Body of pancreas (tissue), 4 donors: ENCODE data around the gene C14orf119. TPM values are rescaled to one million over a fixed set of nuclear protein-coding genes. Genes with fewer than 3 reads are reported as not detected.

Experiments used
- ATAC-seq: fragments of 150-250 bp; one replicate; pipeline ENCODE4 v1.9.1; 2016
- DNase-seq, 4 donors: peaks; one replicate each; pipeline ENCODE4 v3.0.0-alpha.2; 2019
- H3K27ac ChIP-seq, 4 donors: fragments of 200-600 bp; sonication (generic); 1 replicate in 3 of 4; 2 replicates in 1 of 4; pipeline versions ENCODE4 v1.5.1 to v1.6.1; 2016 to 2019; ENCODE audit warnings: mild to moderate bottlenecking in 1 of 4, mixed read lengths in 1 of 4, moderate library complexity in 1 of 4
- H3K27me3 ChIP-seq, 2 donors: fragments of 200-600 bp; sonication (generic); one replicate each; pipeline ENCODE4 v1.6.0; 2016; ENCODE audit warnings: mild to moderate bottlenecking in 1 of 2
- H3K36me3 ChIP-seq, 2 donors: fragments of 200-600 bp; sonication (generic); replicated peaks in 1 of 2; 2 replicates each; pipeline ENCODE4 v1.5.1; 2016; ENCODE audit warnings: low read depth in 2 of 2; ENCODE audit not compliant: insufficient read depth in 1 of 2
- H3K4me1 ChIP-seq: fragments of 200-600 bp; sonication (generic); one replicate; pipeline ENCODE4 v1.6.0; 2016
- H3K4me3 ChIP-seq, 2 donors: fragments of 200-600 bp; sonication (generic); 1 replicate in 1 of 2; 2 replicates in 1 of 2; pipeline ENCODE4 v1.5.1; 2016 to 2019
- H3K9me3 ChIP-seq, 3 donors: fragments of 200-600 bp; sonication (generic); 1 replicate in 2 of 3; 2 replicates in 1 of 3; pipeline ENCODE4 v1.5.1; 2016
- CTCF ChIP-seq, 7 experiments: fragments of 450-650 bp in 4 of 7; fragments of 200-600 bp in 3 of 7; sonication (generic) in 3 of 7; IDR thresholded peaks; one replicate each; pipeline ENCODE4 v1.5.1; 2016 to 2019; ENCODE audit warnings: antibody characterized with exemption in 7 of 7
- POLR2A ChIP-seq, 3 donors: fragments of 450-650 bp; IDR thresholded peaks; one replicate each; pipeline ENCODE4 v1.6.1; 2016; ENCODE audit warnings: antibody characterized with exemption in 3 of 3, mild to moderate bottlenecking in 2 of 3
- WGBS, 2 donors: methylation state at CpG; one replicate each; pipeline ENCODE4 v1.1.5; 2017; 5-methylcytosine and 5-hydroxymethylcytosine counted together
- intact Hi-C: fragments of 100-400 bp; cut with DNase I; formaldehyde crosslinking; loops from one replicate; pipeline ENCODE4 v1.15.1; 2023
- total RNA-seq, 2 donors: library from RNA; depleted of rRNA; stranded (reverse); fragments of >200 nt; gene quantifications; one replicate each; pipeline ENCODE4 v1.1.0, GENCODE V29; 2016

C14orf119 gene
- total RNA-seq, 2 donors from 2014 or later: 3.6 to 7.0 TPM

- ATAC-seq: no peak
- 79 to 90% methylated on average over 6 of the region's 6 CpGs for WGBS, 2 donors
- Histone ChIP-seq H3K27me3 (no peaks in the 10 kb centered on the region), H3K9me3 (no peaks in the 10 kb centered on the region), H3K4me1 (peaks cover 7% of the 10 kb centered on the region), H3K27ac (no peak overlapping the region), H3K4me3 (no peak overlapping the region), H3K36me3 (no peaks in the 10 kb centered on the region)
- TF ChIP-seq POLR2A (IDR thresholded peaks at IDR 0.05) (no peak), CTCF (IDR thresholded peaks at IDR 0.05) (no peak)
- intact Hi-C loops: no loop called here
- no peak for DNase-seq
Observed at GRCh38 chr14:23137813-23138535, 42.7 kb downstream of the C14orf119 start.

- WGBS, 2 donors: 83 to 97% methylated on average over 2 of the region's 2 CpGs
- Histone ChIP-seq H3K27ac (no peak overlapping the region), H3K36me3 (no peaks in the 10 kb centered on the region)
Observed at GRCh38 chr14:23139874-23140273, 44.6 kb downstream of the C14orf119 start.

GRCh38 chr14:23140371-23140770, 45.1 kb downstream of the C14orf119 start:
- no peaks in the 10 kb centered on the region for H3K9me3 ChIP-seq
- H3K4me3 ChIP-seq: no peak overlapping the region
- intact Hi-C loops: no loop called here
- TF ChIP-seq CTCF (IDR thresholded peaks at IDR 0.05): no peak
- no peak for TF ChIP-seq POLR2A (IDR thresholded peaks at IDR 0.05)
- 93 to 96% methylated on average over 6 of the region's 6 CpGs for WGBS, 2 donors
- no peaks in the 10 kb centered on the region for H3K36me3 ChIP-seq
- H3K4me1 ChIP-seq: peaks cover 7% of the 10 kb centered on the region
- no peak for DNase-seq
- no peak overlapping the region for H3K27ac ChIP-seq
- no peaks in the 10 kb centered on the region for H3K27me3 ChIP-seq
- ATAC-seq: no peak

More at GRCh38 chr14:23139874-23140273, 44.6 kb downstream of the C14orf119 start:
- intact Hi-C loops: no loop called here
- Histone ChIP-seq H3K4me1 (peaks cover 7% of the 10 kb centered on the region), H3K27me3 (no peaks in the 10 kb centered on the region), H3K9me3 (no peaks in the 10 kb centered on the region), H3K4me3 (no peak overlapping the region)
- DNase-seq (no peak), ATAC-seq (no peak)
- TF ChIP-seq CTCF (IDR thresholded peaks at IDR 0.05) (no peak), POLR2A (IDR thresholded peaks at IDR 0.05) (no peak)

GRCh38 chr14:23141706-23142444, 46.6 kb downstream of the C14orf119 start:
- WGBS, 2 donors: 56 to 57% methylated on average over 7 of the region's 7 CpGs
- no peaks in the 10 kb centered on the region for H3K27me3 ChIP-seq
- H3K4me3 ChIP-seq: no peak overlapping the region
- DNase-seq (peak; percentile 78 to 85 (median 82)), ATAC-seq (peak; percentile 98)
- TF ChIP-seq POLR2A (IDR thresholded peaks at IDR 0.05): no peak
- no peak for TF ChIP-seq CTCF (IDR thresholded peaks at IDR 0.05)
- H3K9me3 ChIP-seq: no peaks in the 10 kb centered on the region
- H3K27ac ChIP-seq: peak overlapping the region in 2 of 4 donors; percentile 32 to 42
- intact Hi-C loops: no loop called here
- no peaks in the 10 kb centered on the region for H3K36me3 ChIP-seq
- H3K4me1 ChIP-seq: peaks cover 13% of the 10 kb centered on the region
